ENCODE results near the gene KCNG1.

DNA sequence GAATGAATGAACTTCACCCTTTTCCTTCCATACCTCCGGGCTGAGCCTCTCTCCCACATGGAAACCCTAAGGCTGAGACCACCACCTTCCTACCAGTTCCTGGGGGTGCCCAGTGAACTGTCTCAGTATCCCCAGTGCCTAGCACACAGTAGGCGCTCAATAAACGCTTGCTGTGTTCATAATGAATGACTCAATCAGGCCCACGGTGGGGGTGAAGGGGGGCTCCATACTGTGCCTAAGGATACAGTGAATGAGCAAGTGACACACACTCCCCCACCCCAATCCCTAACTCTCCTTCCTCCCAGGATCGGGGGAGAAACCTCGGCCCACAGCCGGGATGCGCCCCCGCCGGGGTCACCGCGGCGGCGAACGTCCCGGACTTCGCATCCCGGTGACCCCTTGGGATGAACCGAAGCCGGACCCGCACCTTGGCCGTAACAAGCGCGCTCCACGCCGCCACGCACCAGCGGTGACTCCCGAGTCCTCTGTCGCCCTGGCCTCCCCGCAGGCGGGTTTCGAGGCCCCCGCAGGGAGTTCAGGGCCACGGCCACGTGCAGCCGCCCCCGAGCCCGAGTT, 592 bp downstream of the KCNG1 start:
- TF ChIP-seq, protein P1, sequence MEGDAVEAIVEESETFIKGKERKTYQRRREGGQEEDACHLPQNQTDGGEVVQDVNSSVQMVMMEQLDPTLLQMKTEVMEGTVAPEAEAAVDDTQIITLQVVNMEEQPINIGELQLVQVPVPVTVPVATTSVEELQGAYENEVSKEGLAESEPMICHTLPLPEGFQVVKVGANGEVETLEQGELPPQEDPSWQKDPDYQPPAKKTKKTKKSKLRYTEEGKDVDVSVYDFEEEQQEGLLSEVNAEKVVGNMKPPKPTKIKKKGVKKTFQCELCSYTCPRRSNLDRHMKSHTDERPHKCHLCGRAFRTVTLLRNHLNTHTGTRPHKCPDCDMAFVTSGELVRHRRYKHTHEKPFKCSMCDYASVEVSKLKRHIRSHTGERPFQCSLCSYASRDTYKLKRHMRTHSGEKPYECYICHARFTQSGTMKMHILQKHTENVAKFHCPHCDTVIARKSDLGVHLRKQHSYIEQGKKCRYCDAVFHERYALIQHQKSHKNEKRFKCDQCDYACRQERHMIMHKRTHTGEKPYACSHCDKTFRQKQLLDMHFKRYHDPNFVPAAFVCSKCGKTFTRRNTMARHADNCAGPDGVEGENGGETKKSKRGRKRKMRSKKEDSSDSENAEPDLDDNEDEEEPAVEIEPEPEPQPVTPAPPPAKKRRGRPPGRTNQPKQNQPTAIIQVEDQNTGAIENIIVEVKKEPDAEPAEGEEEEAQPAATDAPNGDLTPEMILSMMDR (IDR thresholded peaks at IDR 0.05) = no peak
- TF ChIP-seq EZH2 (IDR thresholded peaks at IDR 0.05) = no peak
